Measurements from ENCODE around the gene ZNF385A. TPM values are rescaled to one million over a fixed set of nuclear protein-coding genes. Genes with fewer than 3 reads are reported as not detected.

The ZNF385A gene
- total and polyA plus RNA-seq, 2 donors (not counting 3 experiments of a cell fraction or from before 2014, with no cell fraction given): 1.6 to 7.9 TPM

DNA sequence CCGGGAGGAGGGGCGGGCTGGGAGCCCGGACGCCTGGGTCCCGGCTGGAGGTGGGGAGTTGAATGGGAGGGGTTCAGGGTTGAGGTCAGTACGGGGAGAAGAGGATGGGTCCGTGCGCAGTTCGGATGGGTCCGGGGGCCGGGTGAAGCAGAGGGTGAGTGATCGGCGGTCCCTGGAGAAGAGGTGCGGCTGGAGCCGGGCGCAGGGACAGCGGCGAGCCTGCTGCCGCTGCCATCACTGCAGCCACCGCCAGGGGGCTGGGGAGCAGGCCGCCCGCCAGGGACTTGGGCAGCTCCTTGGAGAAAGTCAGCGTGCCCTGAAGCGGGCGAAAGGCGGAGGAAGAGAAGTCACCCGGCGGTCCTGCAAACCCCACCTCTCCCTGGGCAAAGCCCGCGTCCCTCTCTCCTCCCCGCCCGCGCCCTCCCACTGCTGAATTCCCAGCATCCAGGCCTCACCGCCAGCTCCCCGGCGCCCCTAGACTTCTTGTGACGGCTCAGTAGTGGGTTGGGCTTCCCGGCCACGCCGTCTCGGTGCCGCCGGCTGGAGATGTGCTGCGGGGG lies 14.3 kb downstream of the ZNF385A start:
- Histone ChIP-seq H4K20me1 (replicated peaks; ENCODE audit: control insufficient read depth, extremely low read depth, insufficient read depth, low read length) (no peaks in the 10 kb centered on the region), H2AFZ (ENCODE audit: low read depth, low read length) (peak overlapping the region; percentile 75), H3K9me1 (replicated peaks; ENCODE audit: control insufficient read depth, extremely low read depth, insufficient read depth, low read length) (no peaks in the 10 kb centered on the region), H3K9me3 (replicated peaks; ENCODE audit: control insufficient read depth, insufficient read depth, low read length) (no peaks in the 10 kb centered on the region), H3K36me3 (ENCODE audit: control insufficient read depth in 2 of 2, extremely low read depth in 1 of 2, insufficient read depth in 2 of 2, low read length in 2 of 2) (no peaks in the 10 kb centered on the region), H3K27me3 (ENCODE audit: control insufficient read depth in 2 of 2, insufficient read depth in 2 of 2, low read length in 2 of 2) (no peaks in the 10 kb centered on the region), H3K79me2 (ENCODE audit: control insufficient read depth, insufficient read depth, low read length) (no peaks in the 10 kb centered on the region), H3K4me2 (ENCODE audit: insufficient read depth, low read length) (peak overlapping the region; percentile 21), H3K4me1 (ENCODE audit: control insufficient read depth, extremely low read depth, insufficient read depth, low read length) (peaks cover 33% of the 10 kb centered on the region), H3K4me3 (replicated peaks in 1 of 3; ENCODE audit: insufficient read depth in 1 of 3, low read depth in 1 of 3, low read length in 3 of 3) (peak overlapping the region in 1 of 3 experiments; percentile 19), H3K27ac (ENCODE audit: insufficient read depth, low read depth, low read length) (no peak overlapping the region), H3K9ac (replicated peaks; ENCODE audit: extremely low read depth, insufficient read depth, low read length) (no peak overlapping the region)
- dilution Hi-C loops (cut with MboI; ENCODE audit: extremely low pct_ligation_motif_present, low sequenced_read_pairs) (no loop called here), intact Hi-C loops (cut with micrococcal nuclease) (loop anchor here (1.0 to 2.0 kb wide), 3 partner anchors 9 to 69 kb away; partner anchors contain the start of gene COPZ1)
- no TSS peak for BruUV-seq (replicated peaks)
- ChIA-PET CTCF (interaction anchor here (0.6 to 2.9 kb wide), 39 partner anchors 8 to 694 kb away, joined by 3 to 142 read pairs (median 4); partner anchors contain the start of genes ATP5MC2, COPZ1, NFE2 and ZNF385A), POLR2A (interaction anchor here (0.6 to 1.4 kb wide), 5 partner anchors 9 to 80 kb away, joined by 3 to 6 read pairs (median 5); no protein-coding TSS in a partner anchor)
- TF ChIP-seq, protein P1, sequence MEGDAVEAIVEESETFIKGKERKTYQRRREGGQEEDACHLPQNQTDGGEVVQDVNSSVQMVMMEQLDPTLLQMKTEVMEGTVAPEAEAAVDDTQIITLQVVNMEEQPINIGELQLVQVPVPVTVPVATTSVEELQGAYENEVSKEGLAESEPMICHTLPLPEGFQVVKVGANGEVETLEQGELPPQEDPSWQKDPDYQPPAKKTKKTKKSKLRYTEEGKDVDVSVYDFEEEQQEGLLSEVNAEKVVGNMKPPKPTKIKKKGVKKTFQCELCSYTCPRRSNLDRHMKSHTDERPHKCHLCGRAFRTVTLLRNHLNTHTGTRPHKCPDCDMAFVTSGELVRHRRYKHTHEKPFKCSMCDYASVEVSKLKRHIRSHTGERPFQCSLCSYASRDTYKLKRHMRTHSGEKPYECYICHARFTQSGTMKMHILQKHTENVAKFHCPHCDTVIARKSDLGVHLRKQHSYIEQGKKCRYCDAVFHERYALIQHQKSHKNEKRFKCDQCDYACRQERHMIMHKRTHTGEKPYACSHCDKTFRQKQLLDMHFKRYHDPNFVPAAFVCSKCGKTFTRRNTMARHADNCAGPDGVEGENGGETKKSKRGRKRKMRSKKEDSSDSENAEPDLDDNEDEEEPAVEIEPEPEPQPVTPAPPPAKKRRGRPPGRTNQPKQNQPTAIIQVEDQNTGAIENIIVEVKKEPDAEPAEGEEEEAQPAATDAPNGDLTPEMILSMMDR (IDR thresholded peaks at IDR 0.05; ENCODE audit: extremely low read depth in 1 of 2, insufficient read depth in 1 of 2, low read depth in 1 of 2, low read length in 2 of 2): peak; percentile 88 to 97
- TF ChIP-seq GATA2 (IDR thresholded peaks at IDR 0.05; ENCODE audit: insufficient read depth, insufficient read length, low read depth, low read length) (no peak), POLR2AphosphoS5 (IDR thresholded peaks at IDR 0.05; ENCODE audit: insufficient read depth, low read depth, low read length) (peak; percentile 28)
- TF ChIP-seq, protein P2, sequence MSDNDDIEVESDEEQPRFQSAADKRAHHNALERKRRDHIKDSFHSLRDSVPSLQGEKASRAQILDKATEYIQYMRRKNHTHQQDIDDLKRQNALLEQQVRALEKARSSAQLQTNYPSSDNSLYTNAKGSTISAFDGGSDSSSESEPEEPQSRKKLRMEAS (IDR thresholded peaks at IDR 0.05; ENCODE audit: insufficient read depth, insufficient read length): no peak
- DNase-seq (ENCODE audit: low read depth, low spot score) (peak; percentile 79), FAIRE-seq (peak; percentile 76)

All from endothelial cell of umbilical vein (primary cell).